ENCODE data around the gene CHN2.

- TF ChIP-seq ATF2 (CRISPR knock-in tag; IDR thresholded peaks at IDR 0.05; ENCODE audit: borderline replicate concordance, low read depth) (no peak), CTCF (IDR thresholded peaks at IDR 0.05) (no peak), CREB1 (CRISPR knock-in tag; IDR thresholded peaks at IDR 0.05) (no peak), NR2C2 (CRISPR knock-in tag; IDR thresholded peaks at IDR 0.05) (no peak), FOXP4 (CRISPR knock-in tag; IDR thresholded peaks at IDR 0.05) (no peak), ATF3 (CRISPR knock-in tag; conservative IDR thresholded peaks at IDR 0.05) (no peak), CBFB (CRISPR knock-in tag; IDR thresholded peaks at IDR 0.05; ENCODE audit: low read depth) (no peak), CREM (CRISPR knock-in tag; IDR thresholded peaks at IDR 0.05) (no peak), ZNF121 (CRISPR knock-in tag; IDR thresholded peaks at IDR 0.05) (no peak), ZNF423 (CRISPR knock-in tag; IDR thresholded peaks at IDR 0.05) (no peak), ESRRA (CRISPR knock-in tag; IDR thresholded peaks at IDR 0.05; ENCODE audit: borderline replicate concordance) (no peak), SP1 (CRISPR knock-in tag; conservative IDR thresholded peaks at IDR 0.05) (no peak), ZNF425 (CRISPR knock-in tag; conservative IDR thresholded peaks at IDR 0.05) (no peak), ZNF512 (CRISPR knock-in tag; IDR thresholded peaks at IDR 0.05; ENCODE audit: borderline replicate concordance) (no peak)
Observed at GRCh38 chr7:29173458-29173857, 21.1 kb upstream of the CHN2 start.

All from WTC11 (cell line).